ENCODE measurements around the gene SPIN1. TPM values are rescaled to one million over a fixed set of nuclear protein-coding genes. Genes with fewer than 3 reads are reported as not detected.

The SPIN1 gene
- total and polyA plus RNA-seq, 4 donors, result 22.6 to 135 (median 35.3) TPM

Other genes with a start within 250 kb of the SPIN1 start
- gene SPATA31C2, start 250.0 kb upstream of the SPIN1 start, total RNA-seq, result not detected
- gene SPATA31C2, start 250.0 kb upstream of the SPIN1 start, polyA plus RNA-seq, result not detected
- gene NXNL2, start 146.7 kb downstream of the SPIN1 start, total RNA-seq, result under 1 TPM; 0.21 to 0.91 TPM
- under 1 TPM; 0.09 to 0.65 TPM for gene NXNL2, start 146.7 kb downstream of the SPIN1 start, polyA plus RNA-seq